Measurements from ENCODE around the gene ARL6.

ARL6 gene

GRCh38 chr3:97838393-97838792 is 73.8 kb downstream of the ARL6 start:
- in situ Hi-C loops (cut with HindIII; ENCODE audit: low sequenced_read_pairs), result no loop called here
- TF ChIP-seq CTCF (IDR thresholded peaks at IDR 0.05; ENCODE audit: low read depth, low read length, missing control alignments), result no peak

GRCh38 chr3:97839944-97840343 is 75.4 kb downstream of the ARL6 start:
- no peak for DNase-seq (ENCODE audit: low read depth)
- in situ Hi-C loops (cut with HindIII; ENCODE audit: low sequenced_read_pairs), result no loop called here
- no peak for TF ChIP-seq CTCF (IDR thresholded peaks at IDR 0.05; ENCODE audit: low read depth, low read length, missing control alignments)
- no peak overlapping the region for H3K4me3 ChIP-seq (ENCODE audit: low read depth, low read length)

More at GRCh38 chr3:97838393-97838792, 73.8 kb downstream of the ARL6 start:
- DNase-seq (ENCODE audit: low read depth), result no peak
- H3K4me3 ChIP-seq (ENCODE audit: low read depth, low read length), result no peak overlapping the region

GRCh38 chr3:97841304-97841703 is 76.7 kb downstream of the ARL6 start:
- TF ChIP-seq CTCF (IDR thresholded peaks at IDR 0.05; ENCODE audit: low read depth, low read length, missing control alignments), result no peak
- no peak for DNase-seq (ENCODE audit: low read depth)
- in situ Hi-C loops (cut with HindIII; ENCODE audit: low sequenced_read_pairs), result no loop called here

GRCh38 chr3:97841956-97842355 is 77.4 kb downstream of the ARL6 start:
- no peak overlapping the region for H3K4me3 ChIP-seq (ENCODE audit: low read depth, low read length)
- no peak for DNase-seq (ENCODE audit: low read depth)
- no peak for TF ChIP-seq CTCF (IDR thresholded peaks at IDR 0.05; ENCODE audit: low read depth, low read length, missing control alignments)
- in situ Hi-C loops (cut with HindIII; ENCODE audit: low sequenced_read_pairs), result no loop called here

More at GRCh38 chr3:97841304-97841703, 76.7 kb downstream of the ARL6 start:
- H3K4me3 ChIP-seq (ENCODE audit: low read depth, low read length), result no peak overlapping the region

GRCh38 chr3:97848779-97849178 is 84.2 kb downstream of the ARL6 start:
- in situ Hi-C loops (cut with HindIII; ENCODE audit: low sequenced_read_pairs), result no loop called here
- no peak overlapping the region for H3K4me3 ChIP-seq (ENCODE audit: low read depth, low read length)
- no peak for TF ChIP-seq CTCF (IDR thresholded peaks at IDR 0.05; ENCODE audit: low read depth, low read length, missing control alignments)
- no peak for DNase-seq (ENCODE audit: low read depth)

All from astrocyte of the cerebellum (primary cell).